GM12892 (cell line): Measurements from ENCODE around the gene NUP98.

Experiments
- DNase-seq: peaks from one replicate; pipeline ENCODE4 v3.0.0; 2011; ENCODE audit not compliant: insufficient read length
- FAIRE-seq: peaks from 2 replicates; lab custom pipeline; 2011; peaks lifted over from hg19 to GRCh38; lab: Jason Lieb, UNC
- POLR2A ChIP-seq: IDR thresholded peaks from 2 replicates; pipeline ENCODE4 v1.6.1; 2011; ENCODE audit warnings: low read depth, low read length, control low read depth
- POLR2AphosphoS5 ChIP-seq: IDR thresholded peaks from 2 replicates; pipeline ENCODE4 v1.6.1; 2011; ENCODE audit warnings: low read depth, low read length, control low read depth
- TAF1 ChIP-seq: IDR thresholded peaks from 2 replicates; pipeline ENCODE4 v1.6.1; 2011; ENCODE audit warnings: low read depth, mild to moderate bottlenecking, control low read depth, low read length, borderline replicate concordance

NUP98 gene

DNA sequence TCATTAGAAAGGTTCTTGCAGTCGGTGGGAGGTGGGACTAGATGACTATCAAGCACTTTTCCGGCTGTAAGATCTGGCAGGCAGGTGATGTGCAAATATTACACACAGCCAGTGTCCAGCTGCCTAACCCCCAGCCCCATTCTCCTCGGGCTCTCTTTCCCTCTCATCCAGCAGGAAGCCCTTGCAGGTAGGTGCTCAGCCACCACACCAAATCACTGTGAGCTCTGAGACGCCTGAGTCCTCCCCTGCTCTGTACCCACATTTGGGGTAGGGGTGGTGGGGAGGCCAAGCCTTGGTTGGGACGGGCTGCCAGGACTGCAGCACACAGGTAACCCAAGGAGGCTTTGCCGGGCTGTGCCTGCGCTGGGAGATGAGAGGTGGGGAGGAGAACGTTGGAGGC, 156.2 kb downstream of the NUP98 start:
- DNase-seq (no peak), FAIRE-seq (no peak)
- TF ChIP-seq POLR2AphosphoS5 (no peak), TAF1 (no peak), POLR2A (no peak)

DNA sequence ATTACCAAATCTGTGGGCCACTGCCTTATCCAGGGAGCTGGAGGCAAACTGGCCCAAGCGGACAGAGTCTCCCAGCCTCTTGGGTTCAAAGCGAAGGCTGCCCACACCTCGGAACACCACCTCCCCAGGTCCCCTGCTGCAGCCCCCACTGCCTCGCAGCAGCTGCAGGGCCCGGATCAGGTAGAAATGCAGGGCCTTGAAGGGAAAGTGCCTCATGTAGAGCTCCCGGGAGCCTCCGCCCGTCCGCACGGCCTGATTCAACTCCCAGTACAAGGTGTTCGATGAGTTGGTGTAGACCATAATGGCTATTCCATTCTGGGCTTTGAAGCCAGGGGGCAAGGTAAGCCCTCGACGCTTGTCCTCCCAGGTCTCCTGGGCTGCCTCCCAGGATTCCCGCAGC, 157.5 kb downstream of the NUP98 start:
- DNase-seq (no peak), FAIRE-seq (no peak)
- TF ChIP-seq TAF1, result no peak
- no peak for TF ChIP-seq POLR2A
- TF ChIP-seq POLR2AphosphoS5, result no peak

DNA sequence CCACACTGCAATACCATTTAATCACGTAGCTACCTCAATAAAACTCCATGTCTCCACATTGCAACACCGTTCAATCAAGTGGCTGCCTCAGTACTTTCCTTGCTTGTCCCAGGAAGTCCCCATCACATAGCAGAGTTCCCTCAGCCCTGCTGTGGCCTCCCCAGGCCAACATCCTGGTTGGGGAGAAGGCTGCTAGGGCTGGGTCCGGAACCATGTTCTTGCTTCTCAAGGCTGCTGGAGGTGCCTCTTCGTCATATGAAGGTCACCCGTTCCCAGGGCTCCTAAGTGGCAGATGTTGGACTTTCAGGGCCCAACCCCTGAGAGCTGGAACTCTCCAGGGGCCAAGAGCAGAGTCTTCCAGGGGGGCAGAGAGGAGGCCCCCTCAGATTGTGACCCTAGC, 158.8 kb downstream of the NUP98 start:
- FAIRE-seq, result no peak
- no peak for DNase-seq
- TF ChIP-seq POLR2A (no peak), TAF1 (no peak), POLR2AphosphoS5 (no peak)

DNA sequence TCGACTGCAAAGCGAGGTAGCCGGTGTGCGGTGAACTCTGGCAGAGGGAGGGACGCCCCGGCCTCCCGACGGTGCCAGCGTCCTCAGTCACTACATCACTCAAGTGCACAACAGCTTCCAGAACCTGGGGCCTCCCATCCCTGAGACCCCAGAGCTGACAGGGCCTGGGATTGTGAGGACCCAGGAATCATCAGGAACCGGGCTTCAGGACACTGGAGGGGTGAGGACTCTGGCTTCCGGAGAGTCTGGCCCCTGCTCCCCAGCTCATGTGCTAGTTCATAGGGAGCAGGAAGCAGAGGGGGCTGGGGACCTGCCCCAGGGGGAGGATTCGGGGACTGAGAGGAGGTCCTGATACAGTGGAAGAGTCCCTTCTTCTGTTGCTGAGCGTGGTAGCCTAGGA, 160.2 kb downstream of the NUP98 start:
- no peak for DNase-seq
- no peak for FAIRE-seq
- no peak for TF ChIP-seq POLR2AphosphoS5
- TF ChIP-seq TAF1, result no peak
- no peak for TF ChIP-seq POLR2A

DNA sequence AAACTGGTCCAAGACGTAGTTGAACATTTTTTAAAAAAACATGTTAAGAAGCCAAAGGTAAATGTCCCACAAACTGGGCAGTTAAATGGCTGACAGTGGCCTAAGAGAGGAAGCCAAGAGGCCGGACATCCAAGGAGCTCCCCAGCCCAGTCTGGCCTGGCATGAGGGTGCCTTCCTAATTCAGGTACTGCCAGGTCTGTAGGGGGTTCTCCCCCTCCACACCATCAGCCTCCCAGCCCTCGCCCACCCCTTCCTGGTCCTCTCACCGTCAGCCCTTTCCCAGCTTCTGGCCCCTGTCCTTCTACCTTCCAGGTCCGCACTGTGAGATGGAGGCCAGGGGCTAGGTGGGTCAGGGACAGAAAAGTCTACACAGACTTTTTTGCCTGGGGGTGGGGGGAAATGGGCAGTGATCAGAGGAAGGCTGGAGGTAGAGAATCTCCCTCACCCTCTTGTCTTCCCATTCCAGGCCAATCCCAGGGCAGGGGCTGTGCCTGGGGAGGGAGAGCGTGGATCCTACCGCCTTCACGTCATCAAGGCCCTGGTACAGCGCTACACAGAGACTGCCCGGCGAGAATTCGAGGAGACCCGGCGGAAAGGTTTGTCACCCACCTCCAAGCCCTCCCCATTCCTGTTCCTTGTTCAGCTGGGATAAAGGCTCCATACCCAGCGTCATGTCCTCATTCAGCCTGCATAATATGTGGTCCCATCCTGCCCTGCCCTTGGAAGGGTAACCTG, 161.5 kb downstream of the NUP98 start:
- DNase-seq, result no peak
- no peak for FAIRE-seq
- no peak for TF ChIP-seq TAF1
- no peak for TF ChIP-seq POLR2A
- TF ChIP-seq POLR2AphosphoS5, result no peak

DNA sequence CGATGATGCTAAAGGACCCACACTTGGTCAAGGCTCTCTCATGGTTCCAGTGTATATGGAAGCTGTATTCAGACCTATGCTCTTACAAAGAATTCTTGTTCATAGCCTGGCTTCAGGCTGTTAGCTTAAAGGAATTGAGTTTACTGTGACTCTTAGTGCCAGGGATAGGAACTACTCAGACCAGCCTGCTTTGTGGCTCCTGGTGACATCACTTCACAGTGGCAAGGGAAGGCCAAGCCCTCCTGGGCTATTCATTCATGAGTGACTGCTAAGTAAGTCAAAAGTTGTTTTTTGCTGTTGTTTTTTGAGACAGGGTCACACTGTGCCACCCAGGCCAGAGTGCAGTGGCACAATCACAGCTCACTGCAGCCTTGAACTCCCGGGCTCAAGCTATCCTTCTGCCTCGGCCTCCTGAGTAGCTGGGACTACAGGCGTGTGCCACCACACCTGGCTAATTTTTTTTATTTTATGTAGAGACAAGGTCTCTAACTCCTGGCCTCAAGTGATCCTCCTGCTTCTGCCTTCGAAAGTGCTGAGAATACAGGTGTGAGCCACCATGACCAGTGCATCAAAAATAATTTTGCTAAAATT, 165.2 kb downstream of the NUP98 start:
- TF ChIP-seq POLR2A (no peak), TAF1 (no peak)
- no peak for FAIRE-seq
- DNase-seq, result no peak

DNA sequence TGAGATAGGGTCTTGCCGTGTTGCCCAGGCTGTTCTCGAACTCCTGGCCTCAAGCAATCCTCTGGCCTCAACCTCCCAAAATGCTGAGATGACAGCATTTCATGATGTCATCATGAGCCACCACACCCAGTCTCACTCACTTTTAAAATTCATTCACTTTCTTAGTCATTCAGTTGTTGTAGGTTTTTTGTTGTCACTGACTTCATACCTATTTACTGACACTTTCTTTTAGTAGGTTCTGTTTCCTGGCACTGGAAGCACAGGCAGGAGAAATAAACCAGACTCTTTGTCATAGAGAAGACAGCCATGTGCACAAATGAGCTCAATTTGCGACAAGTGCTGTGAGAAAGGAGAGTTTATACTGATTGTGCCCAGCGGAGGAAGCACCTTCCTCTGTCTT, 166.0 kb downstream of the NUP98 start:
- FAIRE-seq, result no peak
- no peak for DNase-seq

DNA sequence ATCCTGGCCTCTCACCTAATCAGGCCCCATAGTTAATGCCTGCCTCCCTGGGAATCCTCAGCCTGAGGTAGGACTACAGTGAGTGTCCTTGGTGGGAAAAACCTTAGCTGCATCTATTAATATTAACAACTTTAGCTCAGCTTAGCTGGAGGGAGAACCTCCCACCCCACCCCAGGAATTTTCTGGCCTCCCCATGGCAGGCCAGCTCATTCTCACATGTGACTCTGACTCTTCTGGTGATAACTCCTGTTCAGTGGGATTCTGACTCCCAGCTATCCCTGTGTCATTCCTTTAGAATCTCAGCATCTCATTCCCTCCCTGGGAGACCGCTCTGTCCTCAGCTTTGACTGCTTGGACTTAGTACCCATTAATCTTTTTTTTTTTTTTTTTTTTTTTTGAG, 170.1 kb downstream of the NUP98 start:
- no peak for FAIRE-seq
- TF ChIP-seq POLR2AphosphoS5, result no peak
- TF ChIP-seq TAF1, result no peak
- no peak for DNase-seq

More for the DNA sequence above, 166.0 kb downstream of the NUP98 start:
- TF ChIP-seq POLR2A, result no peak
- TF ChIP-seq TAF1, result no peak
- TF ChIP-seq POLR2AphosphoS5, result no peak

DNA sequence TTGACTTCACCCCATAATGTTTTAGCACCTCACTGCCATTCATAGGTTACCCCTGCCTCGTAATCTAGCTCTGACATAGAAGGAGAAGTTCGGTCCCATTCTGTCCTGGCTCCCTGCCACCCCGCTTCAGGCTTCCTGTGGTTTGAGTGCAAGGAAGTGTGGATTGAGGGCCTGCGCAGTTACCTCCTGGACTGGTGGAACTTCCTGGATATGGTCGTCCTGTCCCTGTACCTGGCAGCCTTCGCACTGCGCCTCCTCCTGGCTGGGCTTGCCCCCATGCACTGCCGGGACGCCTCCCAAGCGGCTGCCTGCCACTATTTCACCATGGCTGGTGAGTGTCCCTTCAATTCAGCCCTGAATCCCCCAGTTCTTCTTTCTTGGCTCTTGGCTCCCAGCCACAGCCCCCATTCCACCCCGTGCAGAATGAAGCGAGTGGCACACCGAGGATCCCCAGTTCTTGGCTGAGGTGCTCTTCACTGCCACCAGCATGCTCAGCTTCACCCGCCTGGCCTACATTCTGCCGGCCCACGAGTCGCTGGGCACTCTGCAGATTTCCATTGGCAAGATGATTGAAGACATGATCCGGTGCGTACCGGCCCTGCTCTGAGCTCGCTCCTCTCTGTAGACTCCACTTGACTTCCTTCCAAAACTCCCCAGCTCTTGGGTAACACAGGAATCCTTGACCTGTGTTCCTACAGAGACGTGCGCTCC, 170.9 kb downstream of the NUP98 start:
- DNase-seq (no peak), FAIRE-seq (no peak)
- no peak for TF ChIP-seq TAF1
- TF ChIP-seq POLR2A, result no peak
- no peak for TF ChIP-seq POLR2AphosphoS5
